Pons (tissue), 1 donor: ENCODE data around the gene TFB1M.

Experiments
- DNase-seq: peaks from one replicate; pipeline ENCODE4 v3.0.0-alpha.2; 2016; ENCODE audit warnings: low spot score

TFB1M gene

DNA sequence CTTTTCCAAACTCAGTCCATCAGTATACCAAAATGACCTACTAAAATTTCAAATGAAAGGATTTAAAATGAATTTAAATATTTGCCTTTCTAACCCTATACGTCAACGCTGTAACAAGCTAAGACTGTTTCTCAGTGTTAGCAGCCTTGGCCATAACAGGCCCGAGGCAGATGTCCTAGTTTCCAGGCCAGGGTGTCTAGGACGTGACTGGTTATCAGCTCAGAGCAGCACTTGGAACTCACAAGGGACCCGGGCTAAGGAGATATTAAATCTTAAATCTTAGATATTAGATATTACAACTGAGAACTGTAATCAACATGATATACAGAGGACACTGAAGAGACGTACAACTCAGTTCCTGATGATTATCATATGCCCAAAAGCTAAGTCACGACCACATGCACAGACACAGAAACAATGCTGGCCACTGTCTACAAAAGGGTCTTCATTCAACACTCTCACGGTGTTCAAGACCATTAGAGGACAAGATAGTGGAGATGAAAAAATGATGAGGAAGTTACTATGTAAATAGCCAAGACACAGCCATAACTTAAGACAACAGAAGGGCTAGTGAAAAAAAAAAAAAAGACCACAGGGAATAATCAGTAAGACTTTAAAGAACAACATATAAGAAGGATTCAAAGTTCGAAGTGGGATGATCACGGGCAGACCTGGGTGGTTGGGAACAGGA, 50.8 kb downstream of the TFB1M start, which contains the start of gene CLDN20:
TSS of gene CLDN20 (plus strand) at position 641 of the 691 bp plus-strand sequence. CDS start 11,707 bp downstream, outside the sequence.
- DNase-seq: no peak

- no peak for DNase-seq
Measured at GRCh38 chr6:155262655-155263054, 51.6 kb downstream of the TFB1M start.

- no peak for DNase-seq
Measured at GRCh38 chr6:155261111-155261900, 53.0 kb downstream of the TFB1M start.

DNA sequence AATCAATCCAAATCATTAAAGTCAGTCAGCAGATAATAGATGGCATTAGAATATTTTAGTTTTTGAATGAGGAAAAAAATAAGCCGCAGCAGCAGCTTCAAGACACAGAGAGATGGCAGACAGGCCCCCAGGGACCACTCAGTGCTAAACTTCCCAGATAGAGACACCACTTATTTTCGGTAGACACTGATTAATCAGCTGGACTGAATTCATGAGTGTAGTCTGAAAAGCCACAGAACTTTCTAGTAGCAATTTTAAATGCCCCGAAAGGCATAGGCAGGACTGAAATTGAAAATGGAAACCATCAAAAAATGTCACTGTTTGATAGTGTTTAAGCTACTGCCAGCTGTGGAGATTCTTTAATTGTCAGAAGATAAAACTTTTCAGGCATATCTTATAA, 53.6 kb downstream of the TFB1M start:
- DNase-seq: no peak

DNA sequence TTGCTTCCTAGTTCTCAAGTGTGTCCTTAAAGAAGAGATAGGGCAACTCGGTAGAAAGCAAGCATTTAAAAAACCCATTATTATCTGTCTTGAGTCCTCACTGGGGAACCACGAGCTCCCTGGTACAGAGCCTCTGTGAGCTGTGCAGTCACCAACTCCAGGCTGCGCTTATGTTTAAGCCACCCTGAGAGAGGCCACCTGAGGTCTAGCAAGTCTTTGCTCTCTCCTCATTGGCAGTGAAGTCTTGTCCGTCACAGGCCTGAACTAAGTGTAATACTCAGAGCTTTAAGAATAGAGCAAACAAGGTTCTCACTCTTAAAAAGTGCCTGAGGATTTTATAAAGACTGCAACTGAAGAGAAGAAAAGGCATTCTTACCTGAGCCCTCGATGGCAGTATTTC, 54.4 kb downstream of the TFB1M start:
- DNase-seq: no peak

GRCh38 chr6:155259204-155259603, 55.1 kb downstream of the TFB1M start:
- no peak for DNase-seq

DNA sequence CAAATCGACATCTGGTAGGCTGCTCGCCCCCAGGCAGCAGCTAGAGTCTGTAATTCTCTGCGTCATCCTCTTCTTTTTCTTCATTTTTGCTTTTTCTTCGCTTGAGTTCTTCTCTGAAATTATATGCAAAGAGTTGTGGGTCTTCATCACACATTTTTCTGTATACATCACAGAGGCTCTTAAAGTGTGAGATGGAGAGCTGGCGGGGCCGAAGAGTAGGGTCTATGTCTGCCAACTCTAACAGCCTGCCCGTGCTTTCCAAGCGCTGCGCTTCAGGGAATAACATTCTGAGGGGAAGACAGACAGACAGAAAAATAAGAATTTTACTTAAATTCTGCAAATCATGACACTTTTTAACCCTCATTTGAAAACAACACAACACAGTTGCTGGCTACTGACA, 56.5 kb downstream of the TFB1M start:
- no peak for DNase-seq

GRCh38 chr6:155256122-155256795, 58.0 kb downstream of the TFB1M start:
- no peak for DNase-seq

- DNase-seq: no peak
Measured at GRCh38 chr6:155254139-155254538, 60.1 kb downstream of the TFB1M start.

DNA sequence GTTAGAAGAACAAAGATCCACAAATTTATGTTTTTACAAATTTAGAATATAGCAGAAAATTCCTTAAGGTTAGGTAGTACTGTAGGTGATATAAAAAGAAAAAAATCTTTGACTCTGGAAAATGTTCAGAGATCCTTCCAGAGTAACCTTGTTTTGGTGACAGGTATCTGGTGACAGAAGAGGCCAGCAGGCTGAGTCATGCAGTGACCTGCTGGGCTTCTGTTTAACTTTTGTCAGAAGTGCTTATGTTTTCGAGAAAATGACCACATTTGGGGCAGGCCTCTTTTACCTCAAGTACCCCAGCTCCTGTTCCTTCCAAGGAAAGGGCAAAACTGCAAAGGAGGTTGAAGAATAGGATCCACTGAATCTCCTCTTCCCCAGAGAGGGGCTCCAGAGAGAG, 60.9 kb downstream of the TFB1M start:
- no peak for DNase-seq

GRCh38 chr6:155252581-155252980, 61.7 kb downstream of the TFB1M start:
- no peak for DNase-seq

- DNase-seq: no peak
Measured at GRCh38 chr6:155250701-155251381, 63.4 kb downstream of the TFB1M start.

DNA sequence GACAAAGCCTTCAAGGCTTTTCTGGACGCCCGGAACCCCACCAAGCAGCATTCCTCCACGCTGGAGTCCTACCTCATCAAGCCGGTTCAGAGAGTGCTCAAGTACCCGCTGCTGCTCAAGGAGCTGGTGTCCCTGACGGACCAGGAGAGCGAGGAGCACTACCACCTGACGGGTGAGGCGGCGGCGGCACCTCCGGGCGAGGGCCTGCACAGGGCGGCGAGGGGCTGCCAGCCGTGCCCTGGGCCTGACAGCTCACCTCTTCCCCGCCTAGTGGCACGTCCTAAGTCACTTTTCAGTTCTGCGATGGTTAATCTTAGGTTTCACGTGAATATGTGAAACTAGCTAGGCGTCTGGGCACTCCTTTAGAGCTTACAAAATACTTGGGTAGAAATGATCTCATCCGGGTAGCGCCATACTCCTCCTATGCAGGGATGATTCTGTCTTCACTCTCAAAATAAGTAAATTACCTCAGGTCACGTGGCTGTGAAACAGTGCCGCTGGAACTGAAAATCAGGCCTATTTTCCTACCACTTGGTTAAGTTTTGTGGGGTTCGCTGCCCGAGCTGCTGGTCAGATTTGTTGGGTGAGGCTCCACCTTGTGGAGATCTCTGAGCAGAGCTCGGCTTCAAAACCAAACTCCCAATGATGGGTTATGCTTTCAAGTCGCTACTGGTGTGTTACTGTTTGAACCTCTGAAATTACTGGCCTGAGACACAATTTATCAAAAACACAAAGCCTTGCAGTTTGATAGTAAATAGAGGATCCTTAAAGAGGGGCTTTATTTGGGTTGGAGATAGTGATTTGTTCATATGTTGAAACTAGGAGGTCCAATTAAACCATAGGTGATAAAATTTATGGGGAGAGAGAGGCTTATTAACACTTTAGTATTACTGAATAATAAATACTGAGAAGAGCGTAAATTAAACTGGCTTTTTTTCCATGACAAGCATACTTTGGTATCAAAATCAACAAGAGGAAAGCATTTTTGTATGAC, 66.0 kb downstream of the TFB1M start:
- DNase-seq: peak; percentile 72

DNA sequence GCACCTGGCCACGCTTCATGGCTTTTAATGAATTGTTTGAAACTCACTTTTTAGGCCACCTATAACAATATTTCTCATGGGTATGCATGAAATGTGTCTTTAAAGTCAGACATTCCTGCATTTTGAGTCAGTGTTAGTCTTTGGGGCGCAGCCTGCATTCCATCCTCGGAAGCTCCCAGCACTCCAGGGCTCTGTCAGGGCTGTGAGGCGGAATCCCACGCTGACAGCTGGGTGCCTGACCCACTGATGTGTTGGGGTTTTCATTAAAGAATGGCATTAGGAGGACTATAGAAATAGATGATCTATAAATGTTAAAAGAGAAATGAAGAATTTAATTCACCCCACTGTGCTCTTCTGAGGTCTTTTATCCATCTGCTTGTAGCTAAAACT, 66.7 kb downstream of the TFB1M start:
- no peak for DNase-seq

DNA sequence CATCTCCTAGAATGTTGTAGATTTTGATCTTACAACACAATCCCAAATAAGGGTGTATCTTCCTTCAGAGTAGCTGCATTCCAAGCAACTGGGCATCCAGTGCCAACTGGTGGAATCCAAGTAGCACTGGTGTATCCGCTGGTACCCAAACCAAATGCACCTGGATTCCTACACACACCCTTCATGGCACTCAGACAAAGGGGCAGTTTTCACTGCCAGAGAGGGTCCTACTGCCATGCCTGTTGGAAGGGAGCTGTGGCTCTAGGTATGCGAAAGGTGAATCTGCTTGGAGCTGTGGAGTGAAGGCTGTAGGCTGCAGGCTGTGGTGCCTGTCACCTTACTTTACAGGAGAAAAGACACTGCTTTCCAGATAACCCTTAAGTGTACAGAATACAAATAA, 67.5 kb downstream of the TFB1M start:
- DNase-seq: no peak

- no peak for DNase-seq
Measured at GRCh38 chr6:155245831-155246230, 68.5 kb downstream of the TFB1M start.

GRCh38 chr6:155245193-155245592, 69.1 kb downstream of the TFB1M start:
- no peak for DNase-seq

DNA sequence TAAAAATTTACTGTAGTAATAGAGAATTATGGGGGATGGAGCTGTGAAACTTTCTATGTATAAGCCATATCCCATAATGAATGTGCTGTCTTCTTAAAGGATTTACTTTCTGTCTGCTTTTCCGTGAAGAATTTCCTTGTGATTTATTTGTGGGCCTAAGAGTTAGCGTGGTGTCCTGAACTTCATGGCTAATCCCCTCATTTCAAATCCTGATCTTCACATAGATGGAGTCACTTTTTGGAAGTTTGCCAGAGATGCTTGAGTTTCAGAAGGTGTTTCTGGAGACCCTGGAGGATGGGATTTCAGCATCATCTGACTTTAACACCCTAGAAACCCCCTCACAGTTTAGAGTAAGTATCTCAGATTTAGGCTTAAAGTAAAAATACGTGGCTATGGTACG, 69.8 kb downstream of the TFB1M start:
- DNase-seq: no peak

GRCh38 chr6:155241966-155242365, 72.3 kb downstream of the TFB1M start:
- DNase-seq: no peak

- DNase-seq: no peak
Measured at GRCh38 chr6:155240905-155241600, 73.2 kb downstream of the TFB1M start.
